Ureter (tissue), 1 donor: ENCODE data around the gene VPS41. TPM values are rescaled to one million over a fixed set of nuclear protein-coding genes. Genes with fewer than 3 reads are reported as not detected.
"Not testable (repeated sequence)": the region's sequence is repeated elsewhere in the genome, so short reads cannot be mapped to it uniquely, and the experiment has no call there.

Experiments used
- DNase-seq: peaks from one replicate; pipeline ENCODE4 v3.0.0-alpha.2; 2020; ENCODE audit warnings: low spot score
- total RNA-seq: library from RNA; stranded (reverse); gene quantifications from one replicate; pipeline ENCODE4 v1.2.4, GENCODE V29; 2023
- donor health status: DM: yes; HTN: yes; CAD: no.

VPS41 gene
- total RNA-seq, 1 donor from 2014 or later, result 88.0 TPM

DNA sequence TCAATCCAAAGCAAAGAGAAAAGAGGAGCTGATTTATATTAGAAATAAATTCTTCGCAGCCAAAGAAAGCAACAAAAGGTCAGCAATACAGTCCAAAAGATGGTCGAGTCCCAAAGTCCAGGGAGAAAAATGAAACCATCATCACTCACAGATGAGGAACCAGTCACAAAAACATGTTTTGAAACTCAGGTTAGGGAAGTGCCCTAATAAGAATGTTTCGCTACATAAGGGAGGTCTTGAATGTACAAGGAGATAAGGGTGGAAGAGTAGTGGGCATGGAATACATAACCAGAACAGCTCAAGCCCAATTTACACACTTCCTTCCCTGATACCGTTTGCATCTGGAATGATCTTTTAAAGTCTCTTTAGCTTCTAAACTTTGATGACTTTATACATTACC is 53.6 kb downstream of the VPS41 start:
- DNase-seq, result no peak

DNA sequence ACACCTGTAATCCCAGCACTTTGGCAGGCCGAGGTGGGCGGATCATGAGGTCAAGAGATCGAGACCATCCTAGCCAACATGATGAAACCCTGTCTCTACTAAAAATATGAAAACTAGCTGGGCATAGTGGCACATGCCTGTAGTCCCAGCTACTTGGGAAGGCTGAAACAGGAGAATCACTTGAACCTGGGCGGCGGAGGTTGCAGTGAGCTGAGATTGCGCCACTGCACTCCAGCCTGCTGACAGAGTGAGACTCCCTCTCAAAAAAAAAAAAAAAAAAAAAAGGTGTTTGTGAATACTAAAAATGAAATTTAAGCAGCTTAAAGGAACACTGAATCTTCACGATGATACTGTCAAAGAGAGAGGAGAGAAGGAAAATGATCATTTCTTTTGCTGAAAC is 54.0 kb downstream of the VPS41 start:
- not testable (repeated sequence) for DNase-seq

DNA sequence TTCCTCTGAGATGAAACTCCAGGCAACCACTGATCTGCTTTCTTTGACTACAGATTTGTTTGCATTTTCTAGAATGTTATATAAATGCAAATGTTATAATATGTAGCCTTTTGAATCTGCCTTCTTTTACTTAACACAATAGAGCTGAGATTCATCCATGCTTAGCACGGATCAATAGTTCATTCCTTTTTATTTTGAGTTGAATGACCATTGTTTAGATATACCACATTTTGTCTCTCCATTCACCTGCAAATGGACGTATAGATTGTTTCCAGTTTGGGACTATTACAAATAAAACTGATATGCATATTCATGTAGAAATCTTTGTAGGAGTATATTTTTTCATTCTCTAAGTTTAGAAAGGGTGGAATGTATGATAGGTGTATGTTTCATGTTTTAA is 57.7 kb downstream of the VPS41 start:
- DNase-seq, result no peak

DNA sequence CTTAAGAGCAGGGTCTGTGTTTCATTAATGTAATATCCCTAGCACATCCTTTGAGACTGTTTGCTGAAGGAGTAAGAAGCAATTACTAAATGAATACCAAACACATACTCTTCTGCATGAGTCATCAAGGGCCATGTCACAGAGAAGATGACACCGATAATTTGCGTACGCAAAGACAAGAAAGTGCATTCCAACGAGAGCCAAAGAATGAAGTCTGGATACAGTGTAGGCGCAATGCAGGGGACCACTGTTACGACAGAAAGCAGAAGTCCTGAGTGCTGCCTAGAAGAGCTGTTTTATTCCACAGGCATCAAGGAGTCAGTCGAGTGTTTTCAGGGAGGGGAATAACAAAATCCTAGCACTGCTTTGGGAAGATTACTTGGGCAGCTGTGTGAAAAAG is 62.7 kb downstream of the VPS41 start:
- DNase-seq, result no peak

DNA sequence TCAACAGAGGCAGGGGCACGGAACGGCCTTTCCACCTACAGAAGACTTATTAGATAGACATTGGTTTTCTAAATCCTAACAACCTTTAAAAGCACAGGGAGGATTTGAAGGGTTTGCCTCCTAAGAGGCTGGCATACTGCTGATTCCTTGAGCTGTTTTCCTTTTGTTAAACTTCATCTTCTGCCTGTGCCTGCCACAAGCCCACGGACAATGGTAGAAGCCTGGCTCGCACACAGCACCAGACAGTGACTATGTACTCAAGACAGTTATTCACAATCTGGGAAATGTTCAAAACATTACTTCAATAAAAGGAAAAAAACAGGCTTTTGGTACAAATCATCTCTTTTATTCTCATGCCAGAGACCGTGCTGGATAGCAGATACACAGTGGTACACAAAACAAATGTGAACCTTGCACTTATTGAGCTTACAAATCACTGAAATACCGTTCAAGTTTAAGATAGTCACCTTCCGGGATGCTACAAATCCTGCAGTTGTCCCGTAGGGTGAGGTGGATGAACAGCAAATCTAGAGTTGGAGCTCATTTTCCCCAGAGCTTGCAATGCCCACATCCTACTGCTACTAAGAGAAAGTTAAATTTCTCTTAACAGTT is 63.9 kb downstream of the VPS41 start:
- DNase-seq, result no peak

DNA sequence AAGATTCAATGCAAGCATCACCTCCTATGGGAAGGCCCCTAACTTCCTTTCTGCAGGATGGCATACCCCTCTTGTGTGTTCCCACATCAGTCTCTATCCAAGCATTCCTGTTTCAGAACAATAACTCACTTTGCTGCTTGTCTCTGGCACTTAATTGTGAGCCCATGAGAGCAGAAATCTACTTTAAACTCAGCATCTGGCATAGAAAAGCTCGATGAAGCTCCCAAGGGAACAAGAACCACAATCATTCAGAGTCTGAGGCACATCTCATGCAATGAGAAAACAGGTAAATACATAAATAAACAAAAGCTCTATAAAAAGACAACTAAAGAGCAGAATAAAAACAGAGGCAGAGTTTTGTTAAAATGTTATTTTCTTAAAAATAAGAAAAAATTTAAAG is 66.2 kb downstream of the VPS41 start:
- no peak for DNase-seq

DNA sequence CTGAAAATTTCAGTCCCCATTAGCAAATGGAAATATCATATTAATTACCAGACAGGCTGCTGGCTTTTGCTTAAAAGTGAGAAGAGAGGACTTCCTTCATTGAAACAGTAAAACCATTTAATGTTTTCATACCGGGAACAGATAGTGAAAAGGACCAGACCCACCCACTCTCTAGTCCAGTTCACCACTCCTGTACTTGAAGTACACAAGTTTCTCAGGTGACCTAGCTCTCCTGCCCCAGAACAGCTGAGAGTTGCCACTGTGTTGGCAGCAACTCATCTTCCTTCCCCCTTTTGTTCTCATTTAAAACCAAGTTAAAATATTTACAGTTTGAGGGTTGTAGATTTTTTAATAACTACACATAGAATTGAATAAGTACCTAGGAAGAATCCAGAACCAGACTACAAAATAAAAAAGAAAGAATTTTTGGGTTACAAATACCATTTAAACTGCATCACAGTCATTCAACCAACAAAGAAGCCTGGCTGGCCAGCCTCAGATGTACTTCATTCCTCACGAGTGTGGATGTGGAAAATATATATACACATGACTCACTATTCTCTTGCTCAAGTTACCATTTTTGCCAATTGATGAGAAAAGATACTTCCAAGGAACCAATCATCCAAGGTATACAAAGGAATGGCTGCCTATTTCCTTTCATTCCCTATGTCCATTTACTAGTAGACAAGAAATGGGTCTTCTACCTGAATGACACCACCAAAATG is 68.1 kb downstream of the VPS41 start:
- no peak for DNase-seq

DNA sequence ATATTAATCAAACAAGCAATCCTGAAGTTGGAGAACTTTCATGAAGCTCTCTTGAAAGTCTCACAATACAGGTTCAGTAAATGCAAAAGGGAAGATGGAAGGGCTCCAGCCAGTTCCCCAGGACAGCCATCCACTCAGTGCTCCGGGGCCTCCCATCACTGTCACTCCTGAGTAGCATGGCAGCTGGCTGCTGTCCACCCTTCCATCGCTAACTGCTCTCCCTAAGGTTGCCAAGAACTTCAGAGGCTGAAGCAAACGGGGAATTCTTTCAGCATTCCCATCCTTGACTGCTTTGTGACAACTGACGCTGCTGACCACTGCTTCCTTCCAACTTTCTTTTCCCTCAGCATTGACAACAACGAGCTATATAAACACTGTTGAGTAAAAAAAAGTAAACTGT is 69.1 kb downstream of the VPS41 start:
- DNase-seq, result no peak

DNA sequence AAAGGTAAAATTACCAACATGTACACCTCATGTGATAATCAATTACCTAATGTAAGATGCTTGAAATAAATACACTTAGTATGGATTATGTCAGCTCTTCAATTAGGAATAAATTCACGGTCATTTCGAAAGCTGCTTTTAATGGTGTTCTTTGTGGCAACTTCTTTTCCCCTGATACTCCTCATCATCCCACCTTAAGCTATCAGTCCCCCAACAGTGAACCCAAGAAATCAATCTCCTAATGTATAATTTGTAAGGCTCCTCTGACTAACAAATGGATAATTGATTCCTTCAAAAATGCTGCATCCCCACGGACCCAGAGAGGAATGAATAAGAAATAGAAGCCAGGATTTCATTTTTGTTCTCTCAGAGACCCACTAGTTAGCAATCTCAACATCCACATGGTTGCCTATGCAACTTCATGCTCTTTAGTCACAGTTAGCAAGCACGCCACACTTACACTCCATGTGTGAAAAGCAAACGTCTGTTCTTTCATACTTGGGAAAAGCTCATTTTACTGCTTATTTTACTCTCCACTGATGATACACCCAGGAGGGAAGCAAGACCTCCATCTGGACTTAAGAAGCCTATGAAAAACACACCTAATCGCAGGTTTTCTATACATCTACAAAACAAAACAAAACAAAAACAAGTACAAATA is 70.1 kb downstream of the VPS41 start:
- DNase-seq, result no peak

DNA sequence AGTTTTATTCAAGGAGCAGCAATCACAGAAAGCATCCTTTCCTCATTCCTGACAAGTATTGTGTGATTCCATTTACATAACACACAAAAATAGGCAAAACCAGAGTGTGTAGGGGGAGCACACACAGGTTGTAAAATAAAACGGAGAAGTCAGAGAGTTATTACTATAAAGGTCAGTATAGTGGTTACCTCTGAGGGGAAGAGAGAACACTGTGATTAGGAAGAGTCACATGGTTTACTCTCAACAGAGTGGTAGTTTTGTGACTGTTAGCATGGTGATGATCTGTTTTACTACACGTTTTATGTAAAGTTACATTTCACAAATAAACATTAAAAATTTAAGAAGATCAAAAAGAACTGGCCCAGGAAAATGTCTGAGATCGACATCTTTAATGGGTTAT is 74.6 kb downstream of the VPS41 start:
- DNase-seq, result no peak

DNA sequence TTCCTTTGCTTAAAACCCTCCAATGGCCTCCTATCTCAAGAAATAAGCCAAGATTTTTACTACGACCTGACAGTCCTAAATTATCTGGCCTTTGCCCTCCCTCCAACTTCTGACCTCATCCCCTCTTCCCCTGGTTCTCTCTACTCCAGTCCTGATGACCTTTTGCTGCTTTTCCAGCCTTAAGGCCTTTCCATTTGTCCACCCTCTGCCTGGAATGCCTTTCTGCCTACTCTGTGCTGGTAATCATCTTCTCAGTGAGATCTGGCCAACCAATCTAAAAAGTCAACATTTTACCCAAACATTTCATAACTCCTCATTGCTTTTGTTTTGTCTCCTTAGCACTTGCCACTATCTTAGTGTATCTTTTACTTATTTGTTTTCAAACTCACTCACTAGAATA is 75.7 kb downstream of the VPS41 start:
- DNase-seq, result no peak

DNA sequence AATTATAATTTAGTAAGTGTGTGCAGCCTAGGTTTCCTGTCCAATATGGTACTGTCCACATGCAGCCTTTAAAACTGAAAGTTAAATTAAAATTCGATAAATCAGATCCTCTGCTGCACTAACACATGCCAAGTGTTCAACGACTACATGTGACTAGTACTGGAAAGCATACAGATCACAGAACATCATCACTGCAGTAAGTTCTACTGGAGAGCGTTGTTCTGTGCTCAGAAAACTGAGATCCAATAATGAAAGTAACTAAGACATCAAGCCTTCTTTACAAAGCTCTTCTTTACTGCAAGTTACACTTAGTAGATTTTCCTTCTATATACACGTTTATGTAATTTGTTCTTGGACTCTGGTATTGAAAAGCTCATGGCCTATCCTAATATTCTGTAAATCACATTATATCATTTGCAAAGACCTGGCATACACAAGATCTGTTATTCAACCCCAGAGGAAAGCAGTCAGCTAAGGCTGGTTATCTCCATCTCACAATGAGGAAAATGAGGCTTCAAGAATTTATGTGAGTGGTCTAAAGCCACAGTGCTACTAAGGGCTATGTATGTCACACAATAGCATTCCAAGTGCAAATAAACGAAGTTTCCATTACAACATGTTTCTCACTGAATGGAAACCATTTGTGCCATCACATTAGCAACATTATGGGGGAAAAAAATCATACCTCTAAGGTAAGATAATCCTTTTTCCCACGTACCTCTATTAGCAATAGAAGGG is 77.6 kb downstream of the VPS41 start:
- DNase-seq, result no peak

DNA sequence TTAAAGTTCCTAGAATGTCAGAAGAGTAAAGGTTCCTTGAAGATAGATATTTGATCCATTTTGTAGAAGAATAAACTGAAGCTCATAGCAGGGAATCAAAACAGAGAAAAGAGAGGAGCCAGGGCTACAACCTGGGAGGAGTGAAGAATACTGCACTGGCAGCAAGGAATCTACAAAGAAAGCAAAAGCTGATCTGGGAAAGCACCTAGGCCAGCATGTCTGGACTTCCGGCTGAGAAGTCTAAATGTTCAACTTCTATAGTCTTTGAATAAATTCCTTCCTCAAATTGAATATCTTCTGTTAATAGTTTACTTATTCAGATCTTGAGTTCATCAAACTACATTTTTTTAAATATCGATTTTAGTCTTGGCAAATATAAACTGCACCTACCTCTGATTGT is 78.2 kb downstream of the VPS41 start:
- no peak for DNase-seq

DNA sequence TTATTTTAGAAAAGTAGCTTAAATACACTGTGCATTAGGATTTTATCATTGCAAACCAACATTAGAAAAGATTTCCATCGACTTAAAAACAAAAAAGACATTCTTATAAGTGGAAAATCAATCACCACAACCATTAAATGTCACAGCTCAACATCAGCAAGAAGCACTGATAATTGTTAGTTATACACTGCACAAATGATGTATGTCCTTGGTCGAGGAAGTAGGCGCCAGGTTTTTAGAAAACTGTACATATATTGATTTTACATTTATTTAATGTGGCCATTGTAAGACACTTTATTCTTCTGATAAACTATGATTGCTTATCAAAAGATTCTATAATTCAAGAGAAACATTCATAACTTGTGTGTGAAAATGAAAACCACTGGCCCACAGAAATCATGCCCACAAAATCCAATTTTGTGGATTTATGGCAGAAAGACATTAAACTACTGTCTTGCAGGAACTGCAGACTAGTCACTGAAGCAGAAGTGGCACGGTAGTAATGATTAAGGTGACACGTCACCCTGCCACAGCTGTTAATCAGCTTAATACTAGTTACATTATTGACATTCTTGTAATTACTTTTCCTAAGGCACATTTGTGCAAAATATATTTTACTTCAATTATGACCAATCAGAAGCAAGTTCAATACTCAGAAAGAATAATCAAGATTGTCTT is 79.4 kb downstream of the VPS41 start:
- DNase-seq, result no peak

DNA sequence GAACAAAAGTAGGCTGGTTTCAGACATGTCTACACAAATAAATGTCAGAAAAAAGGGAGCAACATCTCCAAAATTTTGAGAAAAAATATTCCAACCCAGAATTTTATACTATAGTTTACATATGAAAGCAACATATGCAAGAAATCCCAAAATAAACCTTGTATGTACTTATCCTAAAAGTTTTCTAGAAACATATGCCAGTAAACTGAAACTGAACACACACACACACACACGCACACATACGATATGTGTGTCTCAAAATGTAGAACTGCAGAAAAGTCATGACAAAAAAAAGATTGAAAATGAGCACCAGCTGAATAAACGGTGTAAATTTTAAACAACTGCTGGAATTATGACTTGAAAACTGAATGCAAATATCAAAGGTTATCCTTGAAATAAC is 81.0 kb downstream of the VPS41 start:
- DNase-seq, result no peak

DNA sequence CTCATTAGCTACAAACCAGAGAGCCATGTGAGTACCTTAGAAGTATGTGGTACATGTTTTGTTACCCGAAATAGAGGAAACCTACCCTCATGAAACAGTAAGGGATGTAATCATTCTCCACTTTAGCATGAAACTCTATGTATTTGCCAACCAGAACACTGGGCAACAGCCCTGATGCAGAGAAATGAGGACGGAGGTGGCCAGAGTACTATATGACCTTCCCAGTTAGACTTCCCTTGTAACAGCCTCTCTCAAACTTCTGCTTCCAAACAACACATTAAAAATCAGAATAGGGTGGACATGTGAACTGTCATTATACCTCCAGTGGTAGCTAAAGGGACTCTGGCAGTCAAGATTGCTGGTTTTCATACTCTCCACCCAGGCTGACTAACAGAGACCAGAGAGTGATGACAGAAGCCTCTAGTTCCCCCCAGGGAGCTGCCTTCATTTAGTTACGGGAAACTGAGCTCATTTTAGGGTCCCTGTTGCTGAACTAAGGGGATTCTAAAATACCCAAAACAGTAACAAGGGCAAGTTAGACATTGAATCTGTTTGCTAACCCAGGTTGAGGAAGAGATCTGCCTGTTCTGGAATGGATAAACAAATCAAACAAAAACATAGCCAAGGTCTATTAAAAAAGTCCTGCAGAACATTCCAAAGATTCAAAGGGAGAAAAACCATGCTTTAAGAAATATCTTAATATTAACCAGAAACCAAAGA is 83.1 kb downstream of the VPS41 start:
- no peak for DNase-seq

DNA sequence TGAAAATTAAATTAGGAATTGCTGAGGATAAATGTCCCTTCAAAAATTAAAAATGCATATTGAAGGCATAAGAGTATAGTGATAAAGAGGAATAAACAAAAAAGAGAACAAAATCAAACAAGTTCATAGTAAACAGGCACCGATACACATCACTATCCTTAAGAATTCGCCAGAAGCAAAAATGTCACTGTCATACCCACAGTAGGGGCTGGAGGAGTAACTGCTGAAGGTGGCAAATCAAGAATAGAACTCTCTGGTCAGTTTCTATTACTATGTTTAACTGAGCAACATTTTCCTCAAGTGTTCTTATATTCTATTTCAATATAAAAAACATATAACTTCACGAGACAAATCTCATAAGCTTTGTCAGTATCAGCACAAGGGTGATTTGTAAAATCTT is 84.0 kb downstream of the VPS41 start:
- no peak for DNase-seq

DNA sequence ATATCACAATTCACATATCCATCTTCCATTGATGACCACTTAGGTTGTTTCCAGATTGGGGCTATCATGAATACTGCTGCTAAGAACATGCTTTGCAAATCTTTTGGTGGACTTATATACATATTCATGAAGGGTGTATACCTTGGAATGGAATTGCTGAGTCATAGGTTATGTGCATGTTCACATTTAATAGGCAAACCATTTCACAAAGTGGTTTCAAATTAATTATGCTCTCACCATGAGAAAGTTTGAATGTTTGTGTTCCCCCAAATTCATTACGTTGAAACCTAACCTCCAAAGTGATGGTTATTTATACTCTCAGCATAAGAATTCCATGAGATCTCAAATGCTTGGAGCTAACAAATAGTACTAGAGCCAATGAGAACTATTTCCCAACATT is 86.4 kb downstream of the VPS41 start:
- no peak for DNase-seq

DNA sequence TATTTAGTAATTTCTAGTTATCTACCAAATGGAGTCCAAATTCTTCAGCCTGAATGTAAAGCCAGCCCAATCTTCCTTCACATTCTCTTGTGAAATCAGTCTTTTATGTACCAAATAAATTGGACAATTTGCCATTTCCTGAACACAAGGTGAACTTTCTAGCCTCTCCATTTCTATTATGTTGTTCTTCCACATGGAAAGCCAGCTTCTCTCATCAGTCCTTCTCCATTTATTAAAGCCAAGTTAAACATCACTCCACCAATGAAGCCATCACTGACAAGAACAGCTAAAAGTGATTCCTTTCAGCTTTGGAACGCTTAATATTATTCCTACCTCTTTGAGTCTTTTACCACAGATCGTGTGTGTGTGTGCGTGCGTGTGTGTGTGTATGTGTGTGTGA is 88.4 kb downstream of the VPS41 start:
- DNase-seq, result no peak

DNA sequence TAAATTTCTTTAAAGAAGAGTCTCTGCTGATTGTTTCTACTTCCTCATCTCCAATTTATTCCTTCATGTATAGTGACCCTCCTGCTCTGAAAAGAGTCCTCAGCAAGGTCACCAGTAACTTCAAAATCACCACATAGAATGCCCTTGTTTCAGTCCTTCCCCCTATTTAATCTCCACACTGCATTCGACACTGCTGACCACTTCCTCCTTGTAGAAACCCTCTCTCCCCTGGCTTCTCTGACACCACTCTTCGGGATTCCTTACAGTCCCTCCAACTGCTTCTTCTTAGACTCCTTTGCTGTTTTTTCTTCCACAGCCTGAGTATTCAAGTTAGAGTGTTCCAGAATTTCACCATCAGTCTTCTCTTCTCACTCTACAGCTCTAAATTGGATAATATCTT is 89.5 kb downstream of the VPS41 start:
- DNase-seq, result no peak

DNA sequence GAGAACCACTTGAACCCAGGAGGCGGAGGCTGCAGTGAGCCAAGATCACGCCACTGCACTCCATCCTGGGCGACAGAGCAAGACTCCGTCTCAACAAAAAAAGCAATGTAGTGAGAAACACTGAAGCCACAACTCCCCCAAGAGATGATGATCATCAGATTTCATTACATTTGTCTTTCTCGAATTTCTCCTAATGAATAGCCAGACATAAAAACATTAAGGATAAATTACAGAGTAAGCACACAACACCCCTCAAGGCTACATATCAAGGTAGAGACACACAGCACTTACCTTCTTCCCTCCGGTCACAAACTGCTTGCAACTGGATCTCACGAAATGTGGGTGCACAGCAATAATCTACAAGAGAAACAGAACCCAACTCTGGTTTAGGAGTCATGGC is 91.5 kb downstream of the VPS41 start:
- no peak for DNase-seq
